Liver (tissue), 9 donors: ENCODE measurements around the gene SCN8A. TPM values are rescaled to one million over a fixed set of nuclear protein-coding genes. Genes with fewer than 3 reads are reported as not detected.

Experiments used
- DNase-seq: peaks from one replicate; pipeline ENCODE4 v3.0.0-alpha.2; 2017; ENCODE audit warnings: low spot score
- H3K27ac ChIP-seq, 2 donors: one replicate each; pipeline ENCODE4 v1.7.0; 2013; ENCODE audit warnings: inconsistent platforms in 2 of 2, low read length in 2 of 2, control low read depth in 1 of 2, low read depth in 1 of 2, mild to moderate bottlenecking in 1 of 2
- H3K27me3 ChIP-seq, 4 donors: one replicate each; pipeline versions ENCODE4 v1.6.1 to v1.7.0; 2013; ENCODE audit warnings: low read length in 3 of 4, inconsistent platforms in 1 of 4, mild to moderate bottlenecking in 1 of 4, moderate library complexity in 1 of 4; ENCODE audit not compliant: control insufficient read depth in 4 of 4, insufficient read depth in 4 of 4
- H3K36me3 ChIP-seq, 4 donors: one replicate each; pipeline versions ENCODE4 v1.6.1 to v1.7.0; 2013; ENCODE audit warnings: low read length in 3 of 4, mild to moderate bottlenecking in 3 of 4, low read depth in 1 of 4, moderate library complexity in 1 of 4; ENCODE audit not compliant: control insufficient read depth in 4 of 4, insufficient read depth in 3 of 4
- H3K4me1 ChIP-seq, 4 donors: one replicate each; pipeline versions ENCODE4 v1.6.1 to v1.7.0; 2013; ENCODE audit warnings: low read length in 3 of 4, mild to moderate bottlenecking in 3 of 4, moderate library complexity in 1 of 4; ENCODE audit not compliant: control insufficient read depth in 4 of 4, insufficient read depth in 4 of 4
- H3K4me3 ChIP-seq, 3 donors: one replicate each; pipeline versions ENCODE4 v1.6.1 to v1.7.0; 2013; ENCODE audit warnings: low read length in 3 of 3, control low read depth in 1 of 3, low read depth in 1 of 3, mild to moderate bottlenecking in 1 of 3
- H3K9ac ChIP-seq, 2 donors: one replicate each; pipeline ENCODE4 v1.7.0; 2013; ENCODE audit warnings: low read length in 2 of 2, mild to moderate bottlenecking in 2 of 2, moderate library complexity in 2 of 2, control low read depth in 1 of 2, low read depth in 1 of 2
- H3K9me3 ChIP-seq, 4 donors: one replicate each; pipeline versions ENCODE4 v1.6.1 to v1.7.0; 2013; ENCODE audit warnings: low read length in 3 of 4; ENCODE audit not compliant: control insufficient read depth in 4 of 4
- EGR1 ChIP-seq, 2 donors: IDR thresholded peaks; 2 replicates each; pipeline ENCODE4 v1.6.1; 2016 to 2018; ENCODE audit warnings: antibody characterized with exemption in 2 of 2, low read depth in 2 of 2
- FOXA1 ChIP-seq: IDR thresholded peaks from 2 replicates; pipeline ENCODE4 v1.6.1; 2016; ENCODE audit warnings: antibody characterized with exemption
- FOXA2 ChIP-seq: IDR thresholded peaks from 2 replicates; pipeline ENCODE4 v1.6.1; 2016; ENCODE audit warnings: antibody characterized with exemption
- HNF4A ChIP-seq, 2 donors: conservative IDR thresholded peaks; 2 replicates each; pipeline ENCODE4 v1.6.1; 2016; ENCODE audit warnings: antibody characterized with exemption in 2 of 2, mild to moderate bottlenecking in 2 of 2
- HNF4G ChIP-seq: IDR thresholded peaks from 2 replicates; pipeline ENCODE4 v1.6.1; 2016; ENCODE audit warnings: antibody characterized with exemption
- JUND ChIP-seq, 2 donors: IDR thresholded peaks; 2 replicates each; pipeline ENCODE4 v1.6.1; 2016; ENCODE audit warnings: antibody characterized with exemption in 2 of 2
- RAD21 ChIP-seq, 2 donors: IDR thresholded peaks; 2 replicates each; pipeline ENCODE4 v1.6.1; 2016; ENCODE audit warnings: antibody characterized with exemption in 2 of 2, mild to moderate bottlenecking in 2 of 2
- SP1 ChIP-seq: IDR thresholded peaks from 2 replicates; pipeline ENCODE4 v1.6.1; 2018; ENCODE audit warnings: antibody characterized with exemption, mild to moderate bottlenecking
- YY1 ChIP-seq: IDR thresholded peaks from 2 replicates; pipeline ENCODE4 v1.6.1; 2016; ENCODE audit warnings: antibody characterized with exemption, mild to moderate bottlenecking
- WGBS: extraction: QIAGEN DNeasy Blood & Tissue Kit; methylation state at CpG from one replicate; pipeline ENCODE4 v1.1.7; 2013; 5-methylcytosine and 5-hydroxymethylcytosine counted together
- polyA plus RNA-seq, 2 donors: library from polyadenylated mRNA; stranded (reverse) in 1 of 2; unstranded in 1 of 2; fragments of 200-250 nt in 1 of 2; fragments of >200 nt in 1 of 2; fragmentation: Nextera tagmentation in 1 of 2; extraction: Ambion mirVana in 1 of 2; gene quantifications; one replicate each; pipeline versions ENCODE4 v1.2.1 to v1.2.3, GENCODE V29; 2013 to 2015
- total RNA-seq, 2 donors: library from RNA; depleted of rRNA; stranded (reverse); fragments of >200 nt; gene quantifications; one replicate each; pipeline ENCODE4 v1.2.3, GENCODE V29; 2014
- TF ChIP-seq, protein P1 (sequence below): IDR thresholded peaks from 2 replicates; pipeline ENCODE4 v1.6.1; 2016; ENCODE audit warnings: antibody characterized with exemption
- TF ChIP-seq, protein P2 (sequence below): IDR thresholded peaks from 2 replicates; pipeline ENCODE4 v1.6.1; 2016; ENCODE audit warnings: antibody characterized with exemption
- TF ChIP-seq, protein P3 (sequence below): fragments of 150-350 bp; IDR thresholded peaks from 2 replicates; pipeline ENCODE4 v1.5.1; 2017; ENCODE audit warnings: improper control_type of control experiment, low read depth, low read length; ENCODE audit not compliant: missing input control
- TF ChIP-seq, protein P4 (sequence below): IDR thresholded peaks from 2 replicates; pipeline ENCODE4 v1.6.1; 2016; ENCODE audit warnings: antibody characterized with exemption, mild to moderate bottlenecking
- TF ChIP-seq, protein P5 (sequence below): IDR thresholded peaks from 2 replicates; pipeline ENCODE4 v1.6.1; 2016; ENCODE audit warnings: antibody characterized with exemption
- donor health status: healthy.
- donor health status: healthy.
- donor health status: healthy.
- donor health status: healthy.
- donor health status: healthy.

SCN8A gene
- total and polyA plus RNA-seq, 4 donors: 0.84 to 12.7 (median 3.8) TPM

DNA sequence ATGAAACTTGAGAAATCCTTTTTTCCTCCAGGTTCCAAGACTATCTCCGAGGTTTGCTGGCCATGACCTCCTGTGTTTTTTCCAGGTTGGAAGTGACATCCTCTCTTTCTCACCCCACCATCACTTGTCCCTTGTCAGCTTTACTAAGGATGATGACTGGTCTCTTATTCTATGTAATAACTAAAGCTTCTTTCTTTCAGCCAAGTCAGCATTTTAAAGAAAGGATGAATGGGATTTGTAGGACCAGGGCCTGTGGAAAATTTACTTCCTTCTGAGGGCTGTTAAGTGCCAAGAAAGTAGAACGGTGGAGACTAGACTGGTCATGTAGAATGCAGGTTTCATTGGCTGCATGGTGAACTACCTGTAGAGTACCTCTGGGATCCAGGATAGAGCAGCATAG, 183.9 kb downstream of the SCN8A start:
- Histone ChIP-seq H3K36me3 (peaks cover 0 to 4% (median 1%) of the 10 kb centered on the region in 4 donors), H3K27me3 (no peaks in the 10 kb centered on the region), H3K4me3 (no peak overlapping the region), H3K4me1 (peaks cover 5 to 14% (median 7%) of the 10 kb centered on the region in 4 donors), H3K27ac (no peak overlapping the region), H3K9me3 (no peaks in the 10 kb centered on the region), H3K9ac (no peak overlapping the region)
- TF ChIP-seq, protein P1, sequence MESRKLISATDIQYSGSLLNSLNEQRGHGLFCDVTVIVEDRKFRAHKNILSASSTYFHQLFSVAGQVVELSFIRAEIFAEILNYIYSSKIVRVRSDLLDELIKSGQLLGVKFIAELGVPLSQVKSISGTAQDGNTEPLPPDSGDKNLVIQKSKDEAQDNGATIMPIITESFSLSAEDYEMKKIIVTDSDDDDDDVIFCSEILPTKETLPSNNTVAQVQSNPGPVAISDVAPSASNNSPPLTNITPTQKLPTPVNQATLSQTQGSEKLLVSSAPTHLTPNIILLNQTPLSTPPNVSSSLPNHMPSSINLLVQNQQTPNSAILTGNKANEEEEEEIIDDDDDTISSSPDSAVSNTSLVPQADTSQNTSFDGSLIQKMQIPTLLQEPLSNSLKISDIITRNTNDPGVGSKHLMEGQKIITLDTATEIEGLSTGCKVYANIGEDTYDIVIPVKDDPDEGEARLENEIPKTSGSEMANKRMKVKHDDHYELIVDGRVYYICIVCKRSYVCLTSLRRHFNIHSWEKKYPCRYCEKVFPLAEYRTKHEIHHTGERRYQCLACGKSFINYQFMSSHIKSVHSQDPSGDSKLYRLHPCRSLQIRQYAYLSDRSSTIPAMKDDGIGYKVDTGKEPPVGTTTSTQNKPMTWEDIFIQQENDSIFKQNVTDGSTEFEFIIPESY: no peak
- TF ChIP-seq, protein P2, sequence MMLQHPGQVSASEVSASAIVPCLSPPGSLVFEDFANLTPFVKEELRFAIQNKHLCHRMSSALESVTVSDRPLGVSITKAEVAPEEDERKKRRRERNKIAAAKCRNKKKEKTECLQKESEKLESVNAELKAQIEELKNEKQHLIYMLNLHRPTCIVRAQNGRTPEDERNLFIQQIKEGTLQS: no peak
- TF ChIP-seq YY1 (no peak), FOXA1 (no peak), JUND (IDR thresholded peaks at IDR 0.05) (no peak), FOXA2 (no peak), SP1 (no peak), HNF4A (conservative IDR thresholded peaks at IDR 0.05) (no peak)
- TF ChIP-seq, protein P3, sequence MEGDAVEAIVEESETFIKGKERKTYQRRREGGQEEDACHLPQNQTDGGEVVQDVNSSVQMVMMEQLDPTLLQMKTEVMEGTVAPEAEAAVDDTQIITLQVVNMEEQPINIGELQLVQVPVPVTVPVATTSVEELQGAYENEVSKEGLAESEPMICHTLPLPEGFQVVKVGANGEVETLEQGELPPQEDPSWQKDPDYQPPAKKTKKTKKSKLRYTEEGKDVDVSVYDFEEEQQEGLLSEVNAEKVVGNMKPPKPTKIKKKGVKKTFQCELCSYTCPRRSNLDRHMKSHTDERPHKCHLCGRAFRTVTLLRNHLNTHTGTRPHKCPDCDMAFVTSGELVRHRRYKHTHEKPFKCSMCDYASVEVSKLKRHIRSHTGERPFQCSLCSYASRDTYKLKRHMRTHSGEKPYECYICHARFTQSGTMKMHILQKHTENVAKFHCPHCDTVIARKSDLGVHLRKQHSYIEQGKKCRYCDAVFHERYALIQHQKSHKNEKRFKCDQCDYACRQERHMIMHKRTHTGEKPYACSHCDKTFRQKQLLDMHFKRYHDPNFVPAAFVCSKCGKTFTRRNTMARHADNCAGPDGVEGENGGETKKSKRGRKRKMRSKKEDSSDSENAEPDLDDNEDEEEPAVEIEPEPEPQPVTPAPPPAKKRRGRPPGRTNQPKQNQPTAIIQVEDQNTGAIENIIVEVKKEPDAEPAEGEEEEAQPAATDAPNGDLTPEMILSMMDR: no peak
- TF ChIP-seq, protein P4, sequence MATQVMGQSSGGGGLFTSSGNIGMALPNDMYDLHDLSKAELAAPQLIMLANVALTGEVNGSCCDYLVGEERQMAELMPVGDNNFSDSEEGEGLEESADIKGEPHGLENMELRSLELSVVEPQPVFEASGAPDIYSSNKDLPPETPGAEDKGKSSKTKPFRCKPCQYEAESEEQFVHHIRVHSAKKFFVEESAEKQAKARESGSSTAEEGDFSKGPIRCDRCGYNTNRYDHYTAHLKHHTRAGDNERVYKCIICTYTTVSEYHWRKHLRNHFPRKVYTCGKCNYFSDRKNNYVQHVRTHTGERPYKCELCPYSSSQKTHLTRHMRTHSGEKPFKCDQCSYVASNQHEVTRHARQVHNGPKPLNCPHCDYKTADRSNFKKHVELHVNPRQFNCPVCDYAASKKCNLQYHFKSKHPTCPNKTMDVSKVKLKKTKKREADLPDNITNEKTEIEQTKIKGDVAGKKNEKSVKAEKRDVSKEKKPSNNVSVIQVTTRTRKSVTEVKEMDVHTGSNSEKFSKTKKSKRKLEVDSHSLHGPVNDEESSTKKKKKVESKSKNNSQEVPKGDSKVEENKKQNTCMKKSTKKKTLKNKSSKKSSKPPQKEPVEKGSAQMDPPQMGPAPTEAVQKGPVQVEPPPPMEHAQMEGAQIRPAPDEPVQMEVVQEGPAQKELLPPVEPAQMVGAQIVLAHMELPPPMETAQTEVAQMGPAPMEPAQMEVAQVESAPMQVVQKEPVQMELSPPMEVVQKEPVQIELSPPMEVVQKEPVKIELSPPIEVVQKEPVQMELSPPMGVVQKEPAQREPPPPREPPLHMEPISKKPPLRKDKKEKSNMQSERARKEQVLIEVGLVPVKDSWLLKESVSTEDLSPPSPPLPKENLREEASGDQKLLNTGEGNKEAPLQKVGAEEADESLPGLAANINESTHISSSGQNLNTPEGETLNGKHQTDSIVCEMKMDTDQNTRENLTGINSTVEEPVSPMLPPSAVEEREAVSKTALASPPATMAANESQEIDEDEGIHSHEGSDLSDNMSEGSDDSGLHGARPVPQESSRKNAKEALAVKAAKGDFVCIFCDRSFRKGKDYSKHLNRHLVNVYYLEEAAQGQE: no peak
- 91% methylated on average over 2 of the region's 2 CpGs for WGBS
- DNase-seq: no peak

DNA sequence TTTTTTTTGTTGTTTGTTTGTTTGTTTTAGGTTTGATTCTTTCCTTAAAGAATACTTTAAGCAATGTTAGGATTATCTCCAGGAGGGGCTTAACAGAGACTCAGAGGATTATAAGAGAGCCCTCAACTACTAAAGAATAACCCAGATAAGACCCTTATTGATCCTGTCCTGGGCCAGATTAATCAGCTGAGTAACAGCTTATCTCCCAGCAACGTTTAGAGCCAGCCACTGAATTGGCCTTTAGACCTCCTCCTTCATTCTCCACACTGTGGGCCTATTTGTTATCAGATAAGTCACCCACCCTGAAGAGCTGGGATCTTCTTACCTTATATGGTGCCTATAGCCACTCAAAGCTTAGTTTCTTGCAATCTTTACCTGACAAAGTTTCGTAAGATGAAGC, 186.4 kb downstream of the SCN8A start:
- Histone ChIP-seq H3K9ac (no peak overlapping the region), H3K4me3 (no peak overlapping the region), H3K27ac (peak overlapping the region; percentile 43 to 55), H3K36me3 (peaks cover 0 to 4% (median 1%) of the 10 kb centered on the region in 4 donors), H3K4me1 (peaks cover 2 to 14% (median 7%) of the 10 kb centered on the region in 4 donors), H3K9me3 (no peaks in the 10 kb centered on the region), H3K27me3 (no peaks in the 10 kb centered on the region)
- TF ChIP-seq, protein P3: no peak
- TF ChIP-seq HNF4G: no peak
- TF ChIP-seq SP1: no peak
- TF ChIP-seq, protein P4: no peak
- TF ChIP-seq RAD21 (IDR thresholded peaks at IDR 0.05): no peak
- no peak for TF ChIP-seq EGR1 (IDR thresholded peaks at IDR 0.05; ENCODE audit: low read depth in 2 of 2)
- TF ChIP-seq, protein P2: no peak
- no peak for TF ChIP-seq FOXA2
- TF ChIP-seq YY1: no peak
- TF ChIP-seq, protein P5, sequence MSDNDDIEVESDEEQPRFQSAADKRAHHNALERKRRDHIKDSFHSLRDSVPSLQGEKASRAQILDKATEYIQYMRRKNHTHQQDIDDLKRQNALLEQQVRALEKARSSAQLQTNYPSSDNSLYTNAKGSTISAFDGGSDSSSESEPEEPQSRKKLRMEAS: no peak
- no peak for DNase-seq
- WGBS: 53% methylated on average over 2 of the region's 2 CpGs
